Common myeloid progenitor, CD34-positive (primary cell): ENCODE results near the gene MB.
A peak's percentile ranks its signal among the peaks of the same experiment; 100 is the strongest.

ENCODE experiments used
- CTCF ChIA-PET: fragments of 350-600 bp; sonication (Branson Sonifier 250); formaldehyde crosslinking; loops from one replicate; lab custom pipeline; 2021; ENCODE audit warnings: antibody characterized with exemption; lab: Charles Lee
- POLR2A ChIA-PET: fragments of 350-600 bp; sonication (Branson Sonifier 250); formaldehyde crosslinking; loops from one replicate; lab custom pipeline; 2021; ENCODE audit warnings: antibody characterized with exemption; lab: Charles Lee
- DNase-seq, 3 donors: peaks; one replicate each; pipeline versions ENCODE4 v3.0.0 to v3.0.0-alpha.2; 2013
- H3K27ac ChIP-seq, 2 experiments: 1 replicate in 1 of 2; 2 replicates in 1 of 2; pipeline ENCODE4 v1.7.0; 2013; ENCODE audit warnings: inconsistent platforms in 2 of 2, low read length in 2 of 2, mild to moderate bottlenecking in 2 of 2, low read depth in 1 of 2, moderate library complexity in 1 of 2; ENCODE audit not compliant: severe bottlenecking in 2 of 2, insufficient read depth in 1 of 2, poor library complexity in 1 of 2
- H3K27me3 ChIP-seq, 5 experiments: replicated peaks in 2 of 5; 1 replicate in 3 of 5; 2 replicates in 2 of 5; pipeline versions ENCODE4 v1.6.1 to v1.7.0; 2013; ENCODE audit warnings: low read length in 4 of 5, mild to moderate bottlenecking in 2 of 5, moderate library complexity in 2 of 5, inconsistent platforms in 1 of 5; ENCODE audit not compliant: insufficient read depth in 5 of 5, control insufficient read depth in 4 of 5
- H3K36me3 ChIP-seq, 4 experiments: 1 replicate in 2 of 4; 2 replicates in 2 of 4; pipeline versions ENCODE4 v1.6.1 to v1.7.0; 2013; ENCODE audit warnings: low read length in 3 of 4, control low read depth in 1 of 4, mild to moderate bottlenecking in 1 of 4; ENCODE audit not compliant: control insufficient read depth in 4 of 4, insufficient read depth in 4 of 4
- H3K4me1 ChIP-seq, 4 experiments: 1 replicate in 3 of 4; 2 replicates in 1 of 4; pipeline versions ENCODE4 v1.6.1 to v1.7.1; 2013; ENCODE audit warnings: low read length in 3 of 4, mild to moderate bottlenecking in 3 of 4, control low read depth in 1 of 4, inconsistent platforms in 1 of 4, moderate library complexity in 1 of 4; ENCODE audit not compliant: control insufficient read depth in 4 of 4, insufficient read depth in 4 of 4; ENCODE audit errors: control extremely low read depth in 1 of 4
- H3K4me3 ChIP-seq, 7 experiments: 1 replicate in 4 of 7; 2 replicates in 3 of 7; pipeline versions ENCODE4 v1.5.1 to v1.7.0; 2013; ENCODE audit warnings: mild to moderate bottlenecking in 7 of 7, low read length in 6 of 7, moderate library complexity in 6 of 7, inconsistent platforms in 2 of 7, low read depth in 2 of 7, control low read depth in 1 of 7; ENCODE audit not compliant: insufficient read depth in 4 of 7, control insufficient read depth in 1 of 7; ENCODE audit errors: extremely low read depth in 1 of 7
- H3K9me3 ChIP-seq, 5 experiments: 1 replicate in 4 of 5; 2 replicates in 1 of 5; pipeline versions ENCODE4 v1.6.1 to v1.7.1; 2013; ENCODE audit warnings: low read length in 4 of 5, mild to moderate bottlenecking in 2 of 5, inconsistent platforms in 1 of 5, low read depth in 1 of 5, moderate library complexity in 1 of 5; ENCODE audit not compliant: control insufficient read depth in 4 of 5, insufficient read depth in 2 of 5; ENCODE audit errors: control extremely low read depth in 1 of 5
- WGBS: methylation state at CpG from one replicate; pipeline ENCODE4 v1.1.5; 2013; ENCODE audit not compliant: insufficient coverage; 5-methylcytosine and 5-hydroxymethylcytosine counted together

The MB gene

DNA sequence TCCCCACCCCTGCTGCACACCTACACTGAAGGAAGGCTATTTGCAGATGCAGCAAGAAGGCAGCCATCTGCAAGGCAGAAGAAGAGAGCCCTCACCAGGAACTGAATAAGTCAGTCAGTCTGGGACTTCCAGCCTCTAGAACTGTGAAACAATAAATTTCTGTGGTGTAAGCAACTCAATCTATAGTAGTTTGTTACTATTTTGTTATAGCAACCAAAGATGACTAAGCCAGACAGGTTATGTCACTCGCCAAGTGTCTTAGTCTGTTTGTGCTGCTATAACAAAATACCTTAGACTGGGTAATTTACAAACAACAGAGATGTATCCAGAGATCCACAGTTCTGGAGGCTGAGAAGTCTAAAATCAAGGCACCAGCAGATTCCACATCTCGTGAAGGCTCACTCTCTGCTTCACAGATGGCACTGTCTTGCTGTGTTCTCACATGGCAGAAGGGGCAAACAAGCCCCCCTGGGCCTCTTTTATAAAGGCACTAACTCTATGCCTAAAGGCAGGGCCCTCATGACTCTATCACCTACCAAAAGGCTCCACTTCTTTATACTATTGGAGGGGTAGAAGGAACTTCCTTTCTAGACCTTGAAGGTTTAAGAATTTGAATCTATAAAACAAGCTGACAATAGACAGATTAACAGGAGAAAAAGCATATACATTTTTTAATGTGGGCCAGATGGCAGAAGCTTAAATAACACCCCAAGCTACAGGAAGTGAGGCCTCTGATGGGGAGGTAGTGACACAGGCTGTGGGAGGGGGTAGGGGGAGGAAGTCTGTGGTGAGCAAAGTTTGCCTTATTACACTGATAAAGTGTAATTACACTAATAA is 43.4 kb upstream of the MB start:
- POLR2A ChIA-PET: interaction anchor here (1.8 kb wide), 1 partner anchor 12 kb away, joined by 6 read pairs; the partner anchor contains the start of gene APOL6
- peaks cover 13 to 49% (median 39%) of the 10 kb centered on the region in 4 experiments for H3K36me3 ChIP-seq

DNA sequence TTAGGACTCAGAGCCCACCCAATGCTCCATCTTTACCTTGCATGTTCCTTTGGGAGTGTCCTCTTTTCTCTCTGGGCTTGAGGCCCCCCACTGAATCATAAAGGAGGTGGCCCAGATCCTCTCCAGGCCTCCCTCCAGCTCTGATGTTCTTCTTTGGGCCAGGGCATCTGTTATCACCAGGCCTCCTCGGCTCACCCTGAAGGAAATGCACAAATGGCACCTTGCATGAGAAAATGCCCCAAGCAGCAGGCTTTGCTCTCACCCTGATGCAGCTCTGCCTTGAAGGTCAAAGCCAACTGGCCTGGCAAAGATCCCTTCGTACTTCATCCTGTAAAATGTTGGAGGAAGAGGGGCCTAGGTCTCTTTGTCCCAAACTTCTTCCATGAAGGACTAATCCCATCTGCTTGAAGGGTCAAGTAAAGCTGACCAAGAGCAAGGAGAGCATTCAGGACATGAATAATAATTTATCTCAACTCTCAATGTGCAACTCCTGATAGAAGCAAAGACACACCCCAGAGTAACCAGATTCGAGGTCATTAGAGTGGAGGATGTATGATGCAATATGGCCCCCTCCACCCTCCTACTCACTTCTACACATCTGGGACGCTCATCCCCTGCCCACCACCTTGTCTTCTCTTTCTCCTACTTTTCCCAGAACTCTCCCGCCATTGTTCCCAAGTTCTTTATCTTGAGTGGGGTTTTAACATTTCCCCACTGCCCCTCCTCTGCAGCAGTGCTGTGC is 40.6 kb upstream of the MB start:
- peaks cover 15 to 39% (median 28%) of the 10 kb centered on the region in 4 experiments for H3K4me1 ChIP-seq
- peaks cover 0 to 13% (median 0%) of the 10 kb centered on the region in 5 experiments for H3K9me3 ChIP-seq
- H3K27ac ChIP-seq: no peak overlapping the region
- peaks cover 16 to 53% (median 40%) of the 10 kb centered on the region in 4 experiments for H3K36me3 ChIP-seq
- DNase-seq: no peak
- H3K27me3 ChIP-seq: no peaks in the 10 kb centered on the region
- no peak overlapping the region for H3K4me3 ChIP-seq
- ChIA-PET POLR2A (interaction anchor here (1.5 kb wide), 1 partner anchor 9 kb away, joined by 5 read pairs; the partner anchor contains the start of gene APOL6), CTCF (interaction anchor here (1.1 to 1.4 kb wide), 2 partner anchors 10 to 11 kb away, joined by 4 to 5 read pairs; partner anchors contain the start of gene APOL6)
- WGBS: 94% methylated on average over 4 of the region's 5 CpGs

More for the DNA sequence above, 43.4 kb upstream of the MB start:
- WGBS: 17% methylated on average over 1 of the region's 2 CpGs
- Histone ChIP-seq H3K4me3 (peak overlapping the region in 3 of 7 experiments; percentile 6 to 28 (median 25)), H3K9me3 (peaks cover 0 to 21% (median 2%) of the 10 kb centered on the region in 5 experiments), H3K27ac (peak overlapping the region; percentile 97 to 98), H3K27me3 (no peaks in the 10 kb centered on the region), H3K4me1 (peaks cover 15 to 44% (median 28%) of the 10 kb centered on the region in 4 experiments)
- DNase-seq: peak; percentile 84 to 97 (median 95)
- CTCF ChIA-PET: interaction anchor here (2.8 kb wide), 1 partner anchor 29 kb away, joined by 10 read pairs; no protein-coding TSS in a partner anchor

- DNase-seq: no peak
- ChIA-PET POLR2A (no interaction called here), CTCF (interaction anchor here (0.8 to 1.0 kb wide), 2 partner anchors 19 to 25 kb away, joined by 3 read pairs; no protein-coding TSS in a partner anchor)
- Histone ChIP-seq H3K9me3 (peaks cover 0 to 13% (median 0%) of the 10 kb centered on the region in 5 experiments), H3K4me1 (peaks cover 9 to 25% (median 20%) of the 10 kb centered on the region in 4 experiments), H3K27me3 (no peaks in the 10 kb centered on the region), H3K36me3 (peaks cover 16 to 52% (median 40%) of the 10 kb centered on the region in 4 experiments), H3K27ac (no peak overlapping the region), H3K4me3 (no peak overlapping the region)
- 96% methylated on average over 5 of the region's 5 CpGs for WGBS
Measured at GRCh38 chr22:35656284-35656752, 39.2 kb upstream of the MB start.

- Histone ChIP-seq H3K9me3 (peaks cover 0 to 10% (median 0%) of the 10 kb centered on the region in 5 experiments), H3K4me3 (no peak overlapping the region), H3K36me3 (peaks cover 11 to 45% (median 36%) of the 10 kb centered on the region in 4 experiments), H3K27me3 (no peaks in the 10 kb centered on the region), H3K4me1 (peaks cover 6 to 16% (median 12%) of the 10 kb centered on the region in 4 experiments), H3K27ac (no peak overlapping the region)
- no peak for DNase-seq
- ChIA-PET POLR2A (no interaction called here), CTCF (no interaction called here)
- WGBS: no CpG with 5 or more reads among the region's 1 CpG
Measured at GRCh38 chr22:35653824-35654223, 36.7 kb upstream of the MB start.

DNA sequence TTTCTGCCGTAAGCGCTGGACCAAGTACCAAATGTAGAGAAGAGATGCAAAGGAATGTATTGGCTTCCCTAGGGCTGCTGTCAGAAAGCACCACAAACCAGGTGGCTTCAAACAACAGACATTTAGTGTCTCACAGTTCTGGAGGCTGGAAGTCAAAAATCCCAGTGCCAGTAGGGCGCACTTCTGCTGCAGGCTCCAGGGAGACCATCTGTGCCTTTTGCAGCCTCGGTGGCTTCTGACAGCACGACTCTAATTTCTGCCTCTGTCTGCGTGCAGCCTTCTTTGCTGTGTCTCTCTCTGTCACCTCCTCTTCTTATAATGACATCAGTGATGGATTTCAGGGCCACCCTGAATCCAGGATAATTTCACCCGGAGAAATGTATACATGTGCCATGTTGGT is 34.0 kb upstream of the MB start:
- Histone ChIP-seq H3K27ac (no peak overlapping the region), H3K4me3 (no peak overlapping the region), H3K9me3 (peaks cover 0 to 9% (median 0%) of the 10 kb centered on the region in 5 experiments), H3K27me3 (no peaks in the 10 kb centered on the region), H3K36me3 (peaks cover 3 to 19% (median 12%) of the 10 kb centered on the region in 4 experiments), H3K4me1 (peaks cover 8 to 29% (median 22%) of the 10 kb centered on the region in 4 experiments)
- no peak for DNase-seq
- ChIA-PET POLR2A (no interaction called here), CTCF (no interaction called here)
- WGBS: 96% methylated on average over 6 of the region's 7 CpGs

DNA sequence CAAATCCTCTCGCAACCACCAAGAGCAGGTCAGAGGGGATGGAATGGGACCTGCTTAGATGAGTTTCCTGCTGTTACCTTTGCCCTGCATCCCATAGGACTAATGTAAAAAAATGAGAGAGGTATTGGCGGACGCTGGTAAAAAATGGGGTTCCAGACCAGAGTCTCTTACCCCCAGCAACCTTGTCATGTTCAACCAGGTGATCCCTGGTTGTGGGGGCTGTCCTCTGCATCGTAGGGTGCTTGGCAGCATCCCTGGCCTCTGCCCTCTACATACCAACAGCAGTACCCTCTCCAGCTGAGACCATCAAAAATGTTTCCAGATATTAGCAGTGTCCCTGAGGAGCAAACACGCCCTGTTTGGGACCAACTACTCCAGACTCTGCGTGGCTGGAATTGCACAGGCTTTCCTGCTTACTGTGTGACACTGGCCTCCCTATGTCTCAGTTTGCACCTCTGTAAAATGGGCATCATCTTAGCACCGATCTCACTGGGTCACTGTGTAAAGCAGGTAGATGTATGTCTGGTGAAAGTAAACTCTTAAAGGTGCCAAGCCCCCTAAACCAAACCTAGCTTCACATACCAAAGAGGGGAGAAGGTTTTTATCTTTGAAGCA is 32.6 kb upstream of the MB start:
- Histone ChIP-seq H3K9me3 (peaks cover 0 to 5% (median 0%) of the 10 kb centered on the region in 5 experiments), H3K4me3 (peak overlapping the region in 6 of 7 experiments; percentile 32 to 88 (median 84)), H3K4me1 (peaks cover 8 to 29% (median 22%) of the 10 kb centered on the region in 4 experiments), H3K27ac (peak overlapping the region in 1 of 2 experiments; percentile 88), H3K36me3 (peaks cover 3 to 8% (median 5%) of the 10 kb centered on the region in 4 experiments), H3K27me3 (no peaks in the 10 kb centered on the region)
- 100% methylated on average over 3 of the region's 7 CpGs for WGBS
- CTCF ChIA-PET: interaction anchor here (0.9 kb wide), 1 partner anchor 14 kb away, joined by 3 read pairs; no protein-coding TSS in a partner anchor
- no peak for DNase-seq
- POLR2A ChIA-PET: no interaction called here
